GM12875 (cell line): ENCODE data around the gene APOD.

Experiments used
- H3K4me3 ChIP-seq: one replicate; pipeline ENCODE4 v1.5.1; 2011; ENCODE audit warnings: low read depth, low read length, control low read depth
- TF ChIP-seq, protein P1 (sequence below): IDR thresholded peaks from 2 replicates; pipeline ENCODE4 v1.5.1; 2011; ENCODE audit warnings: low read depth, mild to moderate bottlenecking, control low read depth, inconsistent platforms, low read length, moderate library complexity, borderline replicate concordance; ENCODE audit not compliant: insufficient read depth

Gene APOD

GRCh38 chr3:195543500-195544229 lies 40.1 kb downstream of the APOD start:
- TF ChIP-seq, protein P1, sequence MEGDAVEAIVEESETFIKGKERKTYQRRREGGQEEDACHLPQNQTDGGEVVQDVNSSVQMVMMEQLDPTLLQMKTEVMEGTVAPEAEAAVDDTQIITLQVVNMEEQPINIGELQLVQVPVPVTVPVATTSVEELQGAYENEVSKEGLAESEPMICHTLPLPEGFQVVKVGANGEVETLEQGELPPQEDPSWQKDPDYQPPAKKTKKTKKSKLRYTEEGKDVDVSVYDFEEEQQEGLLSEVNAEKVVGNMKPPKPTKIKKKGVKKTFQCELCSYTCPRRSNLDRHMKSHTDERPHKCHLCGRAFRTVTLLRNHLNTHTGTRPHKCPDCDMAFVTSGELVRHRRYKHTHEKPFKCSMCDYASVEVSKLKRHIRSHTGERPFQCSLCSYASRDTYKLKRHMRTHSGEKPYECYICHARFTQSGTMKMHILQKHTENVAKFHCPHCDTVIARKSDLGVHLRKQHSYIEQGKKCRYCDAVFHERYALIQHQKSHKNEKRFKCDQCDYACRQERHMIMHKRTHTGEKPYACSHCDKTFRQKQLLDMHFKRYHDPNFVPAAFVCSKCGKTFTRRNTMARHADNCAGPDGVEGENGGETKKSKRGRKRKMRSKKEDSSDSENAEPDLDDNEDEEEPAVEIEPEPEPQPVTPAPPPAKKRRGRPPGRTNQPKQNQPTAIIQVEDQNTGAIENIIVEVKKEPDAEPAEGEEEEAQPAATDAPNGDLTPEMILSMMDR, result no peak
- peak overlapping the region; percentile 99 for H3K4me3 ChIP-seq

- peak within 1 kb of the TSS; percentile 99 for H3K4me3 ChIP-seq
- TF ChIP-seq, protein P1, result no peak
Measured at GRCh38 chr3:195542698-195543499, 40.8 kb downstream of the APOD start, which contains the start of gene PPP1R2. PPP1R2 (minus strand) TSS chr3:195543325; CDS start chr3:195543025, 300 bp downstream.

GRCh38 chr3:195542316-195542697 lies 41.4 kb downstream of the APOD start:
- TF ChIP-seq, protein P1, result no peak
- peak overlapping the region; percentile 99 for H3K4me3 ChIP-seq

DNA sequence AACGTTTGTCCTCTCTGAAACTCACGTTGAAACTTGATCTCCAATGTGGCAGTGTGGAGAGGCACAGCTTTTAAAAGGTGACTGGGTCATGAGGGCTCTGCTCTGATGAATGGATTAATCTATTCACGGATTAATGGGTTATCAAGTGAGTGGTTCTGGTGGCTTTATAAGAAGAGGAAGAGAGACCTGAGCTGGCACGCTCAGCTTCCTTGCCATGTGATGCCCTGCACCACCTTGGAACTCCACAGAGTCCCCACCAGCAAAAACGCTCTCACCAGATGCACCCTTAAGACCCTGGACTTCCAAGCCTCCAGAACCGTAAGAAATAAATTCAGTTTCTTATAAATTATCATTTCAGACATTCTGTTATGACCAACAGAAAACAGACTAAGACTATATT lies 43.2 kb downstream of the APOD start:
- H3K4me3 ChIP-seq, result peak overlapping the region; percentile 24
- TF ChIP-seq, protein P1, result no peak

DNA sequence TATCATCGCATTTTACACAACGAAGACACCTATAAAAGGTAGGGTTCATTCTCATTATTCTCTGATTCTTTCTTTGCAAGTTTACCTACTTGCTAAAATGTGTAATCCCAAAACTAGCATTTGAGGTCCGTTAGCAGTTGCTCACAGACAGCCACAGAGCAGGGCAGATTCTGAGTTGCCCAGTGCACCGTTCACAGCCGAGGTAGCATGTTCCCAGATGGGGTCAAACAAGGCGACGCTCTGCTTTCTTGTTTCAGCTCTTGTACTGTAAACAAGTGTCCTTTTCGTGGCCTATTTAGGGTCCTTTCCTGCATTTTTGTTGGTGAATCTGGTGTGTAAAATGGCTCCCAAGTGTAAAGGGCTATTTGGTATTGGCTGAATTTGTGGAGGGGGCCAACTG lies 43.7 kb downstream of the APOD start:
- no peak overlapping the region for H3K4me3 ChIP-seq
- TF ChIP-seq, protein P1, result no peak

- TF ChIP-seq, protein P1, result no peak
Measured at GRCh38 chr3:195539479-195539878, 44.3 kb downstream of the APOD start.

More at GRCh38 chr3:195539479-195539878, 44.3 kb downstream of the APOD start:
- no peak overlapping the region for H3K4me3 ChIP-seq
